T-cell (primary cell): ENCODE data around the gene OR5AU1. TPM values are rescaled to one million over a fixed set of nuclear protein-coding genes. Genes with fewer than 3 reads are reported as not detected.

Experiments used
- ATAC-seq, 4 experiments: fragments of 200-7000 bp in 3 of 4; fragments of 150-1000 bp in 1 of 4; cut with Tn5 transposase; replicated peaks in 1 of 4; 1 replicate in 3 of 4; 2 replicates in 1 of 4; pipeline ENCODE4 v1.10.0; 2021; ENCODE audit warnings: moderate library complexity in 3 of 4, mild to moderate bottlenecking in 2 of 4, moderate number of reproducible peaks in 1 of 4
- CTCF ChIA-PET, 2 donors: fragments of 300-600 bp; sonication (Branson Sonifier 250); formaldehyde crosslinking; loops; one replicate each; lab custom pipeline; 2022; ENCODE audit warnings: antibody characterized with exemption in 2 of 2; lab: Charles Lee
- POLR2A ChIA-PET, 2 donors: fragments of 300-600 bp; sonication (Branson Sonifier 250); formaldehyde crosslinking; loops; one replicate each; lab custom pipeline; 2022; ENCODE audit warnings: antibody characterized with exemption in 2 of 2; lab: Charles Lee
- DNase-seq, 35 experiments: peaks; one replicate each; pipeline versions ENCODE4 v3.0.0 to v3.0.0-alpha.2; 2013 to 2023
- H3K27ac ChIP-seq: one replicate; pipeline ENCODE4 v1.5.1; 2013; ENCODE audit warnings: low read length
- H3K27me3 ChIP-seq, 2 experiments: replicated peaks in 1 of 2; 1 replicate in 1 of 2; 2 replicates in 1 of 2; pipeline versions ENCODE4 v1.6.1 to v1.7.0; 2013; ENCODE audit warnings: low read length in 1 of 2, mixed read lengths in 1 of 2; ENCODE audit not compliant: control insufficient read depth in 2 of 2, insufficient read depth in 2 of 2; ENCODE audit errors: extremely low read depth in 1 of 2
- H3K36me3 ChIP-seq, 2 donors: 1 replicate in 1 of 2; 2 replicates in 1 of 2; pipeline versions ENCODE4 v1.6.1 to v1.7.0; 2013; ENCODE audit warnings: low read length in 1 of 2; ENCODE audit not compliant: control insufficient read depth in 2 of 2, insufficient read depth in 1 of 2; ENCODE audit errors: extremely low read depth in 1 of 2
- H3K4me1 ChIP-seq, 2 experiments: 1 replicate in 1 of 2; 2 replicates in 1 of 2; pipeline versions ENCODE4 v1.6.1 to v1.7.0; 2013; ENCODE audit warnings: low read length in 2 of 2, mixed read lengths in 1 of 2; ENCODE audit not compliant: insufficient read depth in 2 of 2, control insufficient read depth in 1 of 2; ENCODE audit errors: extremely low read depth in 1 of 2
- H3K4me3 ChIP-seq, 2 donors: 1 replicate in 1 of 2; 2 replicates in 1 of 2; pipeline versions ENCODE4 v1.5.1 to v1.7.0; 2013; ENCODE audit warnings: mild to moderate bottlenecking in 2 of 2, low read length in 1 of 2, moderate library complexity in 1 of 2; ENCODE audit not compliant: control insufficient read depth in 1 of 2; ENCODE audit errors: extremely low read depth in 1 of 2
- H3K9me3 ChIP-seq: 2 replicates; pipeline ENCODE4 v1.7.0; 2013
- H3K27ac Mint-ChIP-seq, 2 donors: one replicate each; pipeline ENCODE4 v1.8.0; 2020 to 2021; ENCODE audit warnings: mild to moderate bottlenecking in 2 of 2, mixed read lengths in 2 of 2
- H3K27me3 Mint-ChIP-seq, 2 donors: one replicate each; pipeline ENCODE4 v1.8.0; 2021 to 2022; ENCODE audit warnings: mixed read lengths in 2 of 2
- H3K36me3 Mint-ChIP-seq: one replicate; pipeline ENCODE4 v1.8.0; 2021; ENCODE audit warnings: mixed read lengths
- H3K4me1 Mint-ChIP-seq, 3 donors: one replicate each; pipeline ENCODE4 v1.8.0; 2020 to 2022; ENCODE audit warnings: mixed read lengths in 3 of 3, mild to moderate bottlenecking in 1 of 3
- H3K4me3 Mint-ChIP-seq, 3 donors: one replicate each; pipeline ENCODE4 v1.8.0; 2020 to 2022; ENCODE audit warnings: mild to moderate bottlenecking in 3 of 3, mixed read lengths in 3 of 3, moderate library complexity in 3 of 3
- H3K9me3 Mint-ChIP-seq, 3 donors: one replicate each; pipeline ENCODE4 v1.8.0; 2020 to 2022; ENCODE audit warnings: mixed read lengths in 3 of 3
- WGBS: methylation state at CpG from one replicate; pipeline ENCODE4 v1.1.5; 2013; ENCODE audit warnings: missing lambda C conversion rate; ENCODE audit not compliant: insufficient coverage; 5-methylcytosine and 5-hydroxymethylcytosine counted together
- total RNA-seq, 35 experiments: library from RNA in 6 of 35; stranded (reverse) in 6 of 35; fragments of 120-200 nt in 1 of 35; gene quantifications; one replicate each; pipeline versions ENCODE4 v1.2.1 to v1.2.4 and lab custom pipeline; 2013 to 2026

OR5AU1 gene
- total RNA-seq, 5 donors from 2014 or later (not counting 1 experiment from before 2014, with no cell fraction given), result not detected

DNA sequence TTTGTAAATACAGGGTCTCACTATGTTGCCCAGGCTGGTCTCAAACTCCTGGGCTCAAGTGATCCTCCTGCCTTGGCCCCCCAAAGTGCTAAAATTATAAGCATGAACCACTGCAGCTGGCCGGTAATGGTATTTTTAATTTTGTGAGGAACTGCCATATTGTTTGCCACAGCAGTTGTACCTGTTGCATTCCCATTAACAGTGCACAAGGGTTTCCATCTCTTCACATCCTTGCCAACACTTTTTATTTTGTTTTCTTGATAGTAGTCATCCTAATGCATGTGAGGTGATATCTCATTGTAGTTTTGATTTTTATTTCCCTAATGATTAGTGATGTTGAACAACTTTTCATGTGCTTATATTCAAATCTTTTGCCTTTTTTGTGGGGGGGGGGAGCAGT, 13.5 kb downstream of the OR5AU1 start:
- H3K27me3 Mint-ChIP-seq, result peaks cover 8 to 9% of the 10 kb centered on the region in 2 donors
- H3K27me3 ChIP-seq, result peaks cover 0 to 5% of the 10 kb centered on the region in 2 experiments
- peaks cover 8 to 18% (median 15%) of the 10 kb centered on the region in 3 donors for H3K9me3 Mint-ChIP-seq
- DNase-seq (no peak), ATAC-seq (no peak)
- H3K9me3 ChIP-seq, result peaks cover 6% of the 10 kb centered on the region
- no peaks in the 10 kb centered on the region for H3K36me3 ChIP-seq
- H3K4me3 Mint-ChIP-seq, result no peak overlapping the region
- H3K36me3 Mint-ChIP-seq, result no peaks in the 10 kb centered on the region
- no peak overlapping the region for H3K27ac ChIP-seq
- no peaks in the 10 kb centered on the region for H3K4me1 ChIP-seq
- ChIA-PET POLR2A (no interaction called here), CTCF (interaction anchor here in 1 of 2 donors (0.6 kb wide), 1 partner anchor 727 kb away, joined by 3 read pairs; no protein-coding TSS in a partner anchor)
- no peaks in the 10 kb centered on the region for H3K4me1 Mint-ChIP-seq
- no peak overlapping the region for H3K4me3 ChIP-seq
- WGBS, result no CpG with 5 or more reads among the region's 1 CpG
- no peak overlapping the region for H3K27ac Mint-ChIP-seq

DNA sequence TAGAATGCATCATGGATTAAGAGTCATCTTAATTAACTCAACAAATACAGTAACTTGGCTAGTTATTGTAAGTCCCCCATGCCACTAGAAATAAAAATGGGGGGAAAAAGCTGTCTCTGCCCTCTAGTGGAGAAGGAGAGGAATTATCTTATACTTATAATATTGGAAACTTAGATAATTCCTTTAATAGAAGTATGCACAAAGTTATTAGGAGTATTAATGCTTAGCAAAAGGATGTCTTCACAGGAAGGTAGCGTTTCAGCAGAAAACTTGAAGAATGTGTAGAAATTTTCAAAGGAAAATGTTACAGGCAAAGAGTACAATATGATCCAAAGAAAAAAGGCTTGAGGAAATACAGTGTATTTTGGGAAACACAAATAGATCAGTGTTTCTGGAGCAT, 19.8 kb downstream of the OR5AU1 start:
- no peaks in the 10 kb centered on the region for H3K4me1 ChIP-seq
- Mint-ChIP-seq H3K27ac (no peak overlapping the region), H3K9me3 (no peaks in the 10 kb centered on the region), H3K27me3 (peaks cover 0 to 2% of the 10 kb centered on the region in 2 donors), H3K4me3 (no peak overlapping the region), H3K4me1 (no peaks in the 10 kb centered on the region), H3K36me3 (no peaks in the 10 kb centered on the region)
- CTCF ChIA-PET, result interaction anchor here (0.6 to 2.6 kb wide), 4 partner anchors 12 to 821 kb away, joined by 3 to 10 read pairs (median 4); no protein-coding TSS in a partner anchor
- no peak for ATAC-seq
- no peak overlapping the region for H3K27ac ChIP-seq
- no peak overlapping the region for H3K4me3 ChIP-seq
- no peaks in the 10 kb centered on the region for H3K9me3 ChIP-seq
- WGBS, result no CpG with 5 or more reads among the region's 1 CpG
- no peaks in the 10 kb centered on the region for H3K36me3 ChIP-seq
- POLR2A ChIA-PET, result interaction anchor here in 1 of 2 donors (0.6 kb wide), 1 partner anchor 128 kb away, joined by 5 read pairs; no protein-coding TSS in a partner anchor
- peaks cover 0 to 5% of the 10 kb centered on the region in 2 experiments for H3K27me3 ChIP-seq
- peak in 1 of 35 experiments; percentile 21 for DNase-seq

DNA sequence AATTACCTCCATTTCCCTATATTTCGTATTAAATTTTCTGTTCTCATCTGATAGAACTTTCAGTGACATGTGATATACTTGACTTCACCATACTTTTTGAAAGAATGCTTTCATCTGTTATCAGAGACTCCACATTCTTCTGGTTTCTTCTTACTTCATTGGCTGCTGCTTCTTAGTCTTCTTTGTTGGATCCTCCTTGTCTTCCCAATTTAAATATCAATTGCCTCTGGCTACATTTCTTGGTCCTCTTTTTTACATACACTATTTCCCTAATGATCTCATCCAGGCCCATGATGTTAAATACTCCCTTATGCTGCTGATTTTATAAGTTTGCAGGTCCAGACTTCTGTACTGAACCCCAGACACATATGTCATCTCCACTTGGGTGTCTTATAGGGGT, 22.0 kb downstream of the OR5AU1 start:
- POLR2A ChIA-PET, result no interaction called here
- no peak overlapping the region for H3K27ac Mint-ChIP-seq

DNA sequence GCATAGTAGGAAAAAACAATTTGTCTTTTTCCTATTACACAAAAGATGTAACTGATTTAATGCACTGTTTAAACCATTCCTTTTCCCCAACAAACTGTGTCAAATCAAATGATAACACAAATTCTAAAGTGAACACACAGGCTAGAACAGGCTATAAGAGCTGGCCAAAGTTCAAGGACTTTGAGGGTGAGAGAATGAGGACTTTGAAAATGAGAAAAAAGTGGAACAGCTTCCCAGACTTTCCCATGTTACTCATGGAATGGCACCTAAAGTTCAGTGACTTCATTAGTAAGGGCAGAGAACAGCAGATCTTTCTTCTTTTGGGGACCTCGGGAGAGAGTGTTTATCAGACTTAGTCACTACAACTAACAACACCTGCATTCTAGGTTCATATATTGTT, 32.4 kb downstream of the OR5AU1 start:
- H3K27me3 Mint-ChIP-seq, result peaks cover 19 to 51% of the 10 kb centered on the region in 2 donors
- peaks cover 0 to 6% (median 0%) of the 10 kb centered on the region in 3 donors for H3K9me3 Mint-ChIP-seq
- H3K4me3 Mint-ChIP-seq, result no peak overlapping the region
- no CpG with 5 or more reads among the region's 1 CpG for WGBS
- no peak overlapping the region for H3K27ac ChIP-seq
- ATAC-seq (no peak), DNase-seq (no peak)
- H3K27ac Mint-ChIP-seq, result no peak overlapping the region
- no peaks in the 10 kb centered on the region for H3K4me1 Mint-ChIP-seq
- H3K9me3 ChIP-seq, result peaks cover 5% of the 10 kb centered on the region
- ChIA-PET CTCF (interaction anchor here (0.7 to 0.8 kb wide), 2 partner anchors 13 to 115 kb away, joined by 4 to 5 read pairs; no protein-coding TSS in a partner anchor), POLR2A (no interaction called here)
- no peaks in the 10 kb centered on the region for H3K4me1 ChIP-seq
- no peak overlapping the region for H3K4me3 ChIP-seq
- no peaks in the 10 kb centered on the region for H3K36me3 Mint-ChIP-seq
- peaks cover 0 to 12% of the 10 kb centered on the region in 2 experiments for H3K27me3 ChIP-seq
- H3K36me3 ChIP-seq, result no peaks in the 10 kb centered on the region

More for the DNA sequence above, 22.0 kb downstream of the OR5AU1 start:
- no peaks in the 10 kb centered on the region for H3K36me3 Mint-ChIP-seq
- no peaks in the 10 kb centered on the region for H3K27me3 ChIP-seq
- no peaks in the 10 kb centered on the region for H3K9me3 ChIP-seq
- H3K4me1 Mint-ChIP-seq, result no peaks in the 10 kb centered on the region
- no peaks in the 10 kb centered on the region for H3K36me3 ChIP-seq
- H3K9me3 Mint-ChIP-seq, result no peaks in the 10 kb centered on the region
- DNase-seq (no peak), ATAC-seq (no peak)
- H3K4me3 ChIP-seq, result no peak overlapping the region
- H3K27me3 Mint-ChIP-seq, result peaks cover 0 to 2% of the 10 kb centered on the region in 2 donors
- CTCF ChIA-PET, result no interaction called here
- WGBS, result 44% methylated on average over 1 of the region's 1 CpG
- H3K4me1 ChIP-seq, result no peaks in the 10 kb centered on the region
- no peak overlapping the region for H3K27ac ChIP-seq
- no peak overlapping the region for H3K4me3 Mint-ChIP-seq

DNA sequence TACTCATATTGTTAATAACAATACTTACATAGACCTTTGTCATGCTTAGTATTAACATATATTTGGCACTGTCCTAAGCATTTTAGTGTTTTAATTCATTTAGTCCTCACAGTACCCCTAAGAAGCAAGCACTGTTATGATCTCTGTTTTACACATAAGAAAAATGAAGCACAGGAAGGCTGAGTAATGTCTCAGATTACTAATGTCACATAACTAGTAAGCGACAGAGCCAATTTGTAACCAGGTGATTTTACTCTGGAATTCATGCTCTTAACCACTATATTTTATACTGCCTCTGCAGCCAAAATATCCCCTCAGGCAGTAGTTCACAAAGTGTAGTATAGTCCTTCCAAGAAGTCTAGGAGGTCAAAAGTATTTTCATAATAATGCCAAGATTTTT, 34.7 kb downstream of the OR5AU1 start:
- no peaks in the 10 kb centered on the region for H3K36me3 ChIP-seq
- DNase-seq (no peak), ATAC-seq (no peak)
- Mint-ChIP-seq H3K9me3 (peaks cover 0 to 6% (median 0%) of the 10 kb centered on the region in 3 donors), H3K27me3 (peaks cover 16 to 45% of the 10 kb centered on the region in 2 donors), H3K36me3 (no peaks in the 10 kb centered on the region), H3K27ac (no peak overlapping the region), H3K4me3 (no peak overlapping the region), H3K4me1 (no peaks in the 10 kb centered on the region)
- no peak overlapping the region for H3K4me3 ChIP-seq
- no peaks in the 10 kb centered on the region for H3K4me1 ChIP-seq
- peaks cover 5% of the 10 kb centered on the region for H3K9me3 ChIP-seq
- ChIA-PET POLR2A (no interaction called here), CTCF (no interaction called here)
- H3K27ac ChIP-seq, result no peak overlapping the region
- H3K27me3 ChIP-seq, result peaks cover 0 to 12% of the 10 kb centered on the region in 2 experiments
- no CpG with 5 or more reads among the region's 1 CpG for WGBS

DNA sequence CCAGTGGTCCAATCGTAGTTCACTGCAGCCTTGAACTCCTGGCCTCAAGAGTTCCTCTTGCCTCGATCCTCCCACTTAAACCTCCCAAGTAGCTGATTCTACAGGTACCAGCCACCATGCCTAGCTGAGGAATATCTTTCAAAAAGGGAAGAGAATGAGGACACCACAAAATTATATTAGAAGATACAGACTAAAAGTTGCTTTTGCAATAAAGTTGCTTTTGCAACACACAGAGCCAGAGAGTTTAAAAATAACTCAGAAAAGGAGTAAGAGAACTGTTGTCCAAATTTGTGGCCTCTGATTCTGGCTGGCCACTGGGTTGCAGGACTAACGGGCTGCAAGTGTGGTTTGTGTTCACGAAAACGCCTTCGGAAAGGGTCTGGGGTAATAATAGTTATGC, 35.2 kb downstream of the OR5AU1 start:
- H3K27ac Mint-ChIP-seq, result no peak overlapping the region
- H3K36me3 Mint-ChIP-seq, result no peaks in the 10 kb centered on the region
- no peak overlapping the region for H3K4me3 Mint-ChIP-seq
- no peak overlapping the region for H3K27ac ChIP-seq
- peaks cover 16 to 44% of the 10 kb centered on the region in 2 donors for H3K27me3 Mint-ChIP-seq
- no peaks in the 10 kb centered on the region for H3K36me3 ChIP-seq
- H3K9me3 ChIP-seq, result peaks cover 5% of the 10 kb centered on the region
- peaks cover 0 to 6% (median 0%) of the 10 kb centered on the region in 3 donors for H3K9me3 Mint-ChIP-seq
- DNase-seq (no peak), ATAC-seq (no peak)
- no peaks in the 10 kb centered on the region for H3K4me1 Mint-ChIP-seq
- no peak overlapping the region for H3K4me3 ChIP-seq
- ChIA-PET POLR2A (no interaction called here), CTCF (no interaction called here)
- no peaks in the 10 kb centered on the region for H3K4me1 ChIP-seq
- 57% methylated on average over 1 of the region's 6 CpGs for WGBS
- peaks cover 0 to 8% of the 10 kb centered on the region in 2 experiments for H3K27me3 ChIP-seq
